NCI-H1092 treated with DMSO at 0.1 percent for 48 hours (cell line): ENCODE measurements around the gene SUSD1.
"Not testable (repeated sequence)": the region's sequence is repeated elsewhere in the genome, so short reads cannot be mapped to it uniquely, and the experiment has no call there.

Source experiments
- DNase-seq: peaks from one replicate; lab custom pipeline; 2025; lab: John Stamatoyannopoulos, UW

SUSD1 gene

GRCh38 chr9:112173489-112174221 is 1.4 kb downstream of the SUSD1 start:
- no peak for DNase-seq

GRCh38 chr9:112170968-112171367 is 4.1 kb downstream of the SUSD1 start:
- no peak for DNase-seq

GRCh38 chr9:112170235-112170634 is 4.9 kb downstream of the SUSD1 start:
- no peak for DNase-seq

- DNase-seq: no peak
Measured at GRCh38 chr9:112169368-112169767, 5.7 kb downstream of the SUSD1 start.

- DNase-seq: no peak
Measured at GRCh38 chr9:112168197-112168596, 6.9 kb downstream of the SUSD1 start.

- no peak for DNase-seq
Measured at GRCh38 chr9:112166176-112167140, 8.6 kb downstream of the SUSD1 start.

- no peak for DNase-seq
Measured at GRCh38 chr9:112162621-112163413, 12.3 kb downstream of the SUSD1 start.

GRCh38 chr9:112159781-112160180 is 15.3 kb downstream of the SUSD1 start:
- DNase-seq: no peak

- DNase-seq: no peak
Measured at GRCh38 chr9:112158656-112159367, 16.3 kb downstream of the SUSD1 start.

GRCh38 chr9:112157961-112158360 is 17.1 kb downstream of the SUSD1 start:
- DNase-seq: no peak

- no peak for DNase-seq
Measured at GRCh38 chr9:112157087-112157486, 18.0 kb downstream of the SUSD1 start.

- DNase-seq: no peak
Measured at GRCh38 chr9:112149211-112149610, 25.9 kb downstream of the SUSD1 start.

- DNase-seq: no peak
Measured at GRCh38 chr9:112145886-112146285, 29.2 kb downstream of the SUSD1 start.

- DNase-seq: no peak
Measured at GRCh38 chr9:112144807-112145206, 30.3 kb downstream of the SUSD1 start.

GRCh38 chr9:112142420-112142819 is 32.7 kb downstream of the SUSD1 start:
- no peak for DNase-seq

- no peak for DNase-seq
Measured at GRCh38 chr9:112140936-112141335, 34.2 kb downstream of the SUSD1 start.

- DNase-seq: no peak
Measured at GRCh38 chr9:112137066-112137465, 38.0 kb downstream of the SUSD1 start.

- DNase-seq: no peak
Measured at GRCh38 chr9:112135706-112136105, 39.4 kb downstream of the SUSD1 start.

GRCh38 chr9:112133806-112134205 is 41.3 kb downstream of the SUSD1 start:
- DNase-seq: not testable (repeated sequence)

GRCh38 chr9:112132356-112132755 is 42.7 kb downstream of the SUSD1 start:
- DNase-seq: no peak

- DNase-seq: no peak
Measured at GRCh38 chr9:112130997-112131396, 44.1 kb downstream of the SUSD1 start.

- DNase-seq: no peak
Measured at GRCh38 chr9:112130347-112130746, 44.8 kb downstream of the SUSD1 start.
